IMR-90 (cell line): ENCODE results near the gene UTP14C.

Source experiments
- CEBPB ChIP-seq: IDR thresholded peaks from 2 replicates; pipeline ENCODE4 v1.6.1; 2012; ENCODE audit warnings: low read depth, low read length, improper control_type of control experiment
- CTCF ChIP-seq: conservative IDR thresholded peaks from 2 replicates; pipeline ENCODE4 v1.5.1; 2012; ENCODE audit warnings: mild to moderate bottlenecking, low read depth, low read length, improper control_type of control experiment
- MAFK ChIP-seq: IDR thresholded peaks from 2 replicates; pipeline ENCODE4 v1.6.1; 2012; ENCODE audit warnings: low read depth, low read length, improper control_type of control experiment
- MAZ ChIP-seq: IDR thresholded peaks from 2 replicates; pipeline ENCODE4 v1.6.1; 2012; ENCODE audit warnings: low read depth, mild to moderate bottlenecking, low read length, improper control_type of control experiment, moderate library complexity, borderline replicate concordance
- NFE2L2 ChIP-seq: fragments of 150-350 bp; IDR thresholded peaks from 2 replicates; pipeline ENCODE4 v1.6.1; 2016; ENCODE audit warnings: low read depth, mild to moderate bottlenecking, low read length
- POLR2A ChIP-seq: IDR thresholded peaks from 2 replicates; pipeline ENCODE4 v1.6.1; 2012; ENCODE audit warnings: mild to moderate bottlenecking, low read depth, low read length
- RCOR1 ChIP-seq: IDR thresholded peaks from 2 replicates; pipeline ENCODE4 v1.6.1; 2012; ENCODE audit warnings: mild to moderate bottlenecking, low read length, improper control_type of control experiment; ENCODE audit not compliant: insufficient replicate concordance
- RFX5 ChIP-seq: IDR thresholded peaks from 2 replicates; pipeline ENCODE4 v1.8.0; 2012; ENCODE audit warnings: low read depth, mild to moderate bottlenecking, low read length, moderate library complexity
- SMC3 ChIP-seq: fragments of 150-350 bp; IDR thresholded peaks from 2 replicates; pipeline ENCODE4 v1.6.1; 2016; ENCODE audit warnings: low read depth, mild to moderate bottlenecking, antibody characterized with exemption, low read length, moderate library complexity

DNA sequence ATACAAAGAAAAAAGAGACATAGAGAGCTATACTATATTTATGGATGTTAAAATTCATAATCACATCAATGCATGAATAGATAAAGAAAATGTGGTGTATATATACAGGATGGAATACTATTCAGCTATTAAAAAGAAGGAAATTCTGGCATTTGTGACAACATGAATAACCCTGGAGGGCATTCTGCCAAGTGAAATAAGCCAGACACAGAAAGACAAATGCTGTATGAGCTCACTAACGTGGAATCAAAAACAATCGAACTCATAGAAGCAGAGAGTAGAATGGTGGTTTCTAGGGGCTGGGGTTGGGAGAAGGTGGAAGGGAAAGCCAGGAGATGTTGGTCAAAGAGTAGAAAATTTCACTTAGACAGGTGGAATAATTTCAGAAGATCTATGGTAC lies 24.0 kb downstream of the UTP14C start:
- TF ChIP-seq CTCF (no peak), NFE2L2 (no peak), POLR2A (no peak), CEBPB (no peak), RCOR1 (no peak), SMC3 (no peak), MAZ (no peak), RFX5 (no peak), MAFK (no peak)
